Measurements from ENCODE around the gene GINS2.

Gene GINS2

DNA sequence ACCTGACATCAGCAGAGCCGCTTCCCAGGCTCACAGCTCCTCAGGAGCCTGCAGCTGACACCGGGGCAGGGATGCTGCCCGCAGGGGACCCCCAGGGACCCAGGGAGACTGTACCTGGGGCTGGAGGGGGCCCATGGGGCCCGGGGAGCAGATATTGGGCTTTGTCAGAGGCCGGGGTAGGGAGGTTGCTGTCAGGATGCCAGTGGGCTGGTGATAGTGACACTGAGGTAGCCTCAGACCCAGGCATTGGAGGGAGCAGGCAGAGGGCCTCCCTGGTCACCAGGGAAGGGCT is 60.5 kb downstream of the GINS2 start:
- no peak for TF ChIP-seq CTCF (IDR thresholded peaks at IDR 0.05; ENCODE audit: control insufficient read depth, extremely low read depth, insufficient read depth)
- H3K4me3 ChIP-seq (ENCODE audit: low read depth, low read length), result no peak overlapping the region
- no peak for DNase-seq (ENCODE audit: low read depth)

DNA sequence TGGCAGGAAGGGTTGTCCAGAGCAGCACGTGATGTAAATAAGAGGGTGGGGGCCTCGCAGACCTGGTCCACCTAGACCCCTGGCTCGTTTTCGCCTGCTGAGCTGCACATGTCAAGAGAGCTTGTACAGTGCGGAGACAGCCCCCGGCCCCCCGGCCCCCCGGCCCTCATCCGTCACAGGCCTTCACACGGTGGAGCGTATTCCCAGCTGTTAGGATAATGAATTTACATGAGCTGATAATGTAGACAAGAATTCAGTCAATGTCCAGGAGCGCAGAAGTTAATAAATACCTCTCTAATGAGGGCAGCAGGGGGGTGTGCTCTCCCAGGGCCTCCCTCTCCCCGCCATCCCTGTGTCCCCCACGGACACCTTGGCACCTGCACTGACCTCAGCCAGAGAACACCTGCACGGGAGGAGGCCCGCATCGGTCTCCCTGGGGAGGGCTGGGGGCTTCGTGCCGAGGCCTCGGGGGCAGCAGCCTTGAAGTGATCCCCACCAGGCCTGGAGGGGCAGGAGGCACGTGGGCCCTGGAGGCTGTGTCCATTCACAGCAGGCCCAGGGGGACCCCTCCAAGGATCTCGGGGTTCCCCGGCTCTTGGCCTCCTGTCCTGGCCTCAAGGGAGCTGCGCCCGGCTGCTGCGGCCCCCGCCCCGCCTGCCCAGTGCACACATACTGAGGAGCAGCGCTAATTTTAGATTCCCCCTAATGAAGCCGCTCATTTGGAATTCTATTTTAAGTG is 61.1 kb downstream of the GINS2 start:
- no peak overlapping the region for H3K4me3 ChIP-seq (ENCODE audit: low read depth, low read length)
- TF ChIP-seq CTCF (IDR thresholded peaks at IDR 0.05; ENCODE audit: control insufficient read depth, extremely low read depth, insufficient read depth), result no peak
- DNase-seq (ENCODE audit: low read depth), result no peak

DNA sequence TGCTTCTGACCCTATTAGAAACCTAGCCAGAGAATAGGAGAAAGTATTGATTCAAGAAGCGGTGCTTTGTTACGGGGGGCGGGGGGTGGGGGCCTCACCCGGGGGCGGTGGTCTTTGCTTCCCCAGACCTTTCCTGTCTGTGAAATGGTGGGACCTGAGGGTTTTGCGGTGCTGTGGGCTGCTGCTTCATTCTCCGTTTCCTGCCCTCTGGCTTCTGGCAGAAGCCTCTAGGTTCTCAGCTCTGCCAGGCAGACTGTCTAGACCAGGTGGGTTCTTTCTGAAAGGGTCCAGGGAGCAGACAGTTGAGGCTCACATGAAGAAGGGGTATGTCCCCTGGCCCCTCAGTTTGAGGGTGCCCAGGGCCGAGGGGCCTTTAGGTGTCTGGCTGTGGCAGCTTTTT is 61.7 kb downstream of the GINS2 start:
- no peak overlapping the region for H3K4me3 ChIP-seq (ENCODE audit: low read depth, low read length)
- TF ChIP-seq CTCF (IDR thresholded peaks at IDR 0.05; ENCODE audit: control insufficient read depth, extremely low read depth, insufficient read depth), result no peak
- DNase-seq (ENCODE audit: low read depth), result no peak
